GM15510 (cell line): ENCODE data around the gene TEPSIN.

Experiments used
- POLR2A ChIP-seq: IDR thresholded peaks from 3 replicates; pipeline ENCODE4 v1.6.1; 2011; ENCODE audit warnings: borderline replicate concordance; ENCODE audit not compliant: insufficient read length; ENCODE audit errors: extremely low read depth

The TEPSIN gene, protein sequence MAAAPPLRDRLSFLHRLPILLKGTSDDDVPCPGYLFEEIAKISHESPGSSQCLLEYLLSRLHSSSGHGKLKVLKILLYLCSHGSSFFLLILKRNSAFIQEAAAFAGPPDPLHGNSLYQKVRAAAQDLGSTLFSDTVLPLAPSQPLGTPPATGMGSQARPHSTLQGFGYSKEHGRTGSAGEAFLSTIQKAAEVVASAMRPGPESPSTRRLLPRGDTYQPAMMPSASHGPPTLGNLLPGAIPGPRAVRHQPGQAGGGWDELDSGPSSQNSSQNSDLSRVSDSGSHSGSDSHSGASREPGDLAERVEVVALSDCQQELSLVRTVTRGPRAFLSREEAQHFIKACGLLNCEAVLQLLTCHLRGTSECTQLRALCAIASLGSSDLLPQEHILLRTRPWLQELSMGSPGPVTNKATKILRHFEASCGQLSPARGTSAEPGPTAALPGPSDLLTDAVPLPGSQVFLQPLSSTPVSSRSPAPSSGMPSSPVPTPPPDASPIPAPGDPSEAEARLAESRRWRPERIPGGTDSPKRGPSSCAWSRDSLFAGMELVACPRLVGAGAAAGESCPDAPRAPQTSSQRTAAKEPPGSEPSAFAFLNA

DNA sequence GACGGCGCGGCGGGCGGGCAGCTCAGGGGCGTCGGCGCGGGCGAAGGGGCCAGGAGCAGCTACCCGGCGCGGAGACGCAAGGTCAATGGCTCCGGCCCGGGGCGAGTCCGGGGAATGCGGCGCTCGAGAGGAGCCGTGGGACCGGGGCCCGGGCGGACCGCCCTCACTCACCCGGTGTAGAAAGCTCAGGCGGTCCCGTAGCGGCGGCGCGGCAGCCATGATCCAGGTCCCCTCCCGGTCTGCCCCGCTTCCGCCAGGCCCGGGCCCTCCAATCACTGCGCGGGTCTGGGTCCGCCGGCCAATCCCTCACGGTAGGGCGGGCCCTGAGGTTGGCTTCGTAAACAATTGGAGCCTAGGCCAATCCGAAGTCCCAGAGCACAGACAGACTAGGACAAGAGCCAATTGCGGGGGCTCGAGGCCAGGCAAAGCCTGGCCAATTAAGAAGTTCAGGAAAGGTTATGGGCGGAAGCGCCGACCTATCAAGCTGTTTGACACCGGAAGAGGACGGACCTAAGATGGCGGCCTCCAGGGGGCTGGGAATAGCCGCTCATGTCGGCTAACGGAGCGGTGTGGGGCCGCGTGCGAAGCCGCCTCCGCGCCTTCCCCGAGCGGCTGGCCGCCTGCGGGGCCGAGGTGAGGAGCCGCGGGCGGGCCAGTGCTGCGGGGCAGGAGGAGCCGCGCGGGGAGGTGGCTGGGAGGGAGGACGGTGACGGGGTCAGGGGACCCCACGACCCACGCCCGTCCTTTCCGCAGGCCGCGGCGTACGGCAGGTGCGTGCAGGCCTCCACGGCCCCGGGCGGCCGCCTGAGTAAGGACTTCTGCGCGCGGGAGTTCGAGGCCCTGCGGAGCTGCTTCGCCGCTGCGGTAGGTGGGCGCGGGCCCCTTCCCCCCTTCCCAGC lies at the start of gene TEPSIN, which contains the start of gene NDUFAF8:
Gene TEPSIN, minus strand, starts transcription at position 241 of the 899 bp plus-strand sequence. Its CDS starts 22 bp downstream, at position 219.
Gene NDUFAF8, plus strand, starts transcription at position 504 of the 899 bp plus-strand sequence. Its CDS starts 46 bp downstream, at position 550.
- TF ChIP-seq POLR2A: peak; percentile 62

DNA sequence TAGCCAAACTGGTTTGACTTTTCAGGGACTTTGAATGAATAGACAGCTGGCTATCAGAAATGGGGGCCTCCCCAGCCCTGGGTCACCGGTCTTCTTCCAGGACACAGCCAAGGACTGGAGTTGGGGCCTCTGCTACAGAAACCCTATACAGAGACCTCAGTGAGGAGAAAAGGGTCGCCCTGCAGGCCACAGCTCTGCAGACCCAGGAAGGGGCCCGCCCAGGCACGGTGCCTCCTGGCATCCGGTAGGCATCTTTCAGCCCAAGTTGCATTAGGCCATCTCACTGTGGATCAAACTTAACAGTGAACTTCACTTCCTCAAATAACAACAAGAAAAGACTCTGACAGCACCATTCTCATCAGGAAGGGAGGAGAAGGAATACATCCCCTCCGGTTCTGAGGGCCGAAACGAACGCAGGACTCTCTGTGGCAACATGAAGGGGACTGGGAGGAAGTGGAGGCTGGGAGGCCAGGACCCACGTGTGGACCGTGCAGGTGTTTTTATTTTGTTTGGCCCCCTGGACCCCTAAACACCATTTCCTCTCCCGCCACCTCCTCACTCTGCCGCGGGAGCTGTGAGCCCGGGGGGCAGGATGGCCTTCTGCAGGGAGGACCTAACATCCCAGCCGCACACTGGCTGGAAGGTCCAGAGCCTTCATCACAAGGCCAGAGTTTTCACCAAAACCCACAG lies 49.0 kb upstream of the TEPSIN start:
- no peak for TF ChIP-seq POLR2A

DNA sequence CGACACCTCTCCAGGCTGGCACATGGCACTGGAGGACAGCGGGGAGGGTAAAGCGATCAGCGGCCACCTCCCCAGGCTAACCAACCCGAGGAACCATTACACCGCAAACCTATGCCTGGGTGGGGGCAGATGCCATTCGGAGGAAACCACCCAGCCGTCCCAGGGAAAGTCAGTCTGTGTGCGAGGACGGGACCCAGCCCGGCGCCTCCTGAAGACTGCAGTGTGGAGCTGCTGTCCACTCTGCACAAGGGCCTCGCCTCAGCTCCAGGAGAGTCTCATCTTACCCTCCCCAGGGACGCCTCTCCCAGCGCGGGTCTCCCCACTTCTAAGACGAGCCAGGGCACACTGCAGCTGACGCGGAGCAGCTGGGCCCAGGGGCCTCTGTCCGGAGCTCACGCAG lies 48.3 kb upstream of the TEPSIN start:
- TF ChIP-seq POLR2A: no peak

DNA sequence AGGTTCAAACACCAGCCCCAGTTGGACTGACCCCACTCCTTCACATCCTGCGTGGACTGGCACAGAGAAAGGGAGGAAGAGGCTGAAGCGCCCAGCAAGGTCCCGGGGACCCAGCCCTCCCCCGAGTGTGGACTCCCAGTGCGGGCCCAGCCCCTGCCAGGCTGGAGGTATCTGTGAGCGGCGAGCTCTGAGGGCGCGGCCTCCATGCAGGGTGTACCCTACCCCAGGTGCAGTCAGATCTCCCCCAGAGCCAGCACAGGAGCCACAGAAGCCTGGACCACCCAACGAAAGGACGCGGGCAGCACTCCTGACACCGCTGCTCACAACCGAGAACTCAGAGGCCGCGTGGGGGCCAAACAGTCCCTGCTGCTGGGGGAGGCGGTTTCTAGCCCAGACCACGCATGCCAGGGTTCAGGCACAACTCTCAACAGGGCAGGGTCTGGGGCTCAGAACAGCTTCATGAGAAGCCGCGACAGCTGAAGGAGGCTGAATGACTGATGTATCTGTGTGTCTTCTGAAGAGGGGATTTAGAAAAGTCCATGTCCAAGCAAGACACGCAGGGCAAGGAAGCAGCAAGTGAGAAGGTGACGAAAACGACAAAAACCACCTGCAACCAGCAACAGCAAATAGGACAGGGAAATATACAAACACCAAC lies 47.8 kb upstream of the TEPSIN start:
- no peak for TF ChIP-seq POLR2A

DNA sequence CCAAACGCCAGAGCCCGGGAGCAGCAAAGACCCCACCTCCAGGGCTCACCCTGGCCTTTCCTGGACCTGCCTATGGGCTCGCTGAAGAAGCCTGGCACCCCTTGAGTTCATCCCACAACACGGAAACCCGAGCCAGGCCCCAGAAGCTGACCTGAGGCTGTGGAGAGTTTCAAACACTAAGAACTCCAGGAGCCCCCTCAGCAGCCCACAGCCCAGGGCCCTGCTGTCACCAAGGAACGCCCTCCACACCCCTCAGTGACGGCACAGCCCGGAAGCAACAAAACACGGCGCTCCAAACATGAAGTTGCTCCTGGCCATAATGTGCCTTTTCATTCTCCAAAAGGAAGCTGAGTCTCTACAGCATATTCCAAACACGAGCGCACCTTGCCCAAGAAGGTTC lies 47.0 kb upstream of the TEPSIN start:
- no peak for TF ChIP-seq POLR2A

DNA sequence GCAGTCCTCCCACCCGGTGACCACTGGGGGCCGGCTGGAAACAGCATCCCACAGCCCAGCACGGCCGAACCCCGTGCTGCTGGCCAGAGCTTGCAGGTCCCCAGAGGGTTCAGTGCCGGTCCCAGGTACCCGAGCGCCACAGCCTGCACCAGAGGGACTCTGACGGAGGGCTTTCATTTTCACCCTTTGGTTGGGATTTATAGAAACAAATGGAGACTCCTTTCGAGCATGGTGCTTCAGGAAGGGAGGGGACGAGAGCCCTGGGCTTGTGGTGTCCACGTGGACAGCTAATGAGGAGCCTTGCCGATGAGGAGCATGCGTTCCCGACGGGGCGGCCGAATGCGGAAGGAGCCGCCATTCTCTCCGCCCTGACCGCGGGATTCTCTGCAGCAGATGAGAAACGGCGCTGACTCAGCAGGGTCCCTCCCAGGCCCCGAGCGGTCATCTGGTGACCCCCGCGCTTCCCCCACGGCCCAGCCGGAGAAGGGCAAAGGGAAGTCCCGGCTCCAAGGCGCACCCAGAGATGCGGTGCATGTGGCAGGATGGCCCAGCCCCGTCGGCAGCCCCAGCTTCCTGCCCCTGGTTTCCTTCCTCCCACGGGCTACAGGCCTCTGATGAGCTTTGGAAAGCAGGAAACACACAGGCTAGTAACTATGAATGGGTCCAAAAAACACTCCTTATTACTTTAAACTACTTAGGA lies 46.5 kb upstream of the TEPSIN start:
- TF ChIP-seq POLR2A: peak; percentile 45

DNA sequence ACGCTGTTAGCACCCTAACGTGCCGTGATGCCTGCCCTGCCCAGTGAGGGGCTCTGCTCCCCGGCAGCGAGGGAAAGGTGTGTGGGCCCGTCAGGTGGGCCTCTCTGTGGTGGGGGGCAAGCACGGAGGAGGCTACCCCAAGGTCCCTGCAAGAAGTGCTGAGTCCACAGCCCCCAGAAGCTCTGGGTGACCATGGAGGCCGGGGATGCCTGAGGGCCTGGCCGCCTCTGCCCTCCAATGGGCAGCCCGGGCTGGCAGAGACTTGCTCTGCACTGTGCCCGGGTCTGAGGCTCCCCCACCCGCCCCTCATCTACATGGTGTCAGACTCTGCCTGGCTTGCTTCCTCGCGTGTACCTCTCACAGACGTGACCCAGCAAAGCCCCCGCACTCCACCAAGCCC lies 44.0 kb upstream of the TEPSIN start:
- TF ChIP-seq POLR2A: no peak

DNA sequence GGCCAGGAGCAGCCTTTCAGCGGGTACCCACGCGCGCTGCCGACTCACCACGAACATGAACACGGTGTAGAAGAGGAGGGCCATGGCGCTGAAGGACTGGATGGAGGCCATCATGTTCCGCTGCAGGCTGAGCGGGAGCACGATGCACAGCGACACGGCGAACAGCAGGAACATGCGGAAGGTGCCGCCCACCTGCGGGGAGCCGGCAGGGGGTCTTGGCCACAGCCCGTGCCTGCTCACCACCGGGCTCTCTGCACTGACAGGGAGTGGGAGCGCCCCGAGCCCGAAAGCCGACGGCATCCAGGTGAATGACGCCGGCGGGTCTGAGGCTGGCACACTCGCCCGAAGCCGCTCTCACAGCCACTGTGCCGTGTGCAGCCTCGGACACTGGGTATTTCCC lies 43.3 kb upstream of the TEPSIN start:
- no peak for TF ChIP-seq POLR2A

DNA sequence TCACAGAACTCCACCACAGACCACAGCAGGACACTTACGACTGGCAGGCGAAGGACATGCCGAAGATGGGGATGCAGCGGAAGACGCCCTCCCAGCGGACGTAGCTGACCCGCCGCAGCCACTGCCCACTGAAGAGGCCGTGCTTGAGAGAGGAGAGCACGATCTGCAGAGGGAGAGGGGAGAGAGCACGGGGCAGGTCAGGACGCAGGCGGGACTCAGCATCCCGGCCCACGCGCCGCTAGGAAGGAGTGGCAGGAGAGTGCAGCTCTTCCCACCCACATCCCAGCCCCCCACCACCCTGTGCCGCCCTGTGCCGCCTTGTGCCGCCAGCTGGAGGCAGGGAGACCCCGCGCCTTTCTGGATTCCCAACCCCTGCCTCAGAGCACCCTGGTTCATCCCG lies 41.7 kb upstream of the TEPSIN start:
- TF ChIP-seq POLR2A: no peak

DNA sequence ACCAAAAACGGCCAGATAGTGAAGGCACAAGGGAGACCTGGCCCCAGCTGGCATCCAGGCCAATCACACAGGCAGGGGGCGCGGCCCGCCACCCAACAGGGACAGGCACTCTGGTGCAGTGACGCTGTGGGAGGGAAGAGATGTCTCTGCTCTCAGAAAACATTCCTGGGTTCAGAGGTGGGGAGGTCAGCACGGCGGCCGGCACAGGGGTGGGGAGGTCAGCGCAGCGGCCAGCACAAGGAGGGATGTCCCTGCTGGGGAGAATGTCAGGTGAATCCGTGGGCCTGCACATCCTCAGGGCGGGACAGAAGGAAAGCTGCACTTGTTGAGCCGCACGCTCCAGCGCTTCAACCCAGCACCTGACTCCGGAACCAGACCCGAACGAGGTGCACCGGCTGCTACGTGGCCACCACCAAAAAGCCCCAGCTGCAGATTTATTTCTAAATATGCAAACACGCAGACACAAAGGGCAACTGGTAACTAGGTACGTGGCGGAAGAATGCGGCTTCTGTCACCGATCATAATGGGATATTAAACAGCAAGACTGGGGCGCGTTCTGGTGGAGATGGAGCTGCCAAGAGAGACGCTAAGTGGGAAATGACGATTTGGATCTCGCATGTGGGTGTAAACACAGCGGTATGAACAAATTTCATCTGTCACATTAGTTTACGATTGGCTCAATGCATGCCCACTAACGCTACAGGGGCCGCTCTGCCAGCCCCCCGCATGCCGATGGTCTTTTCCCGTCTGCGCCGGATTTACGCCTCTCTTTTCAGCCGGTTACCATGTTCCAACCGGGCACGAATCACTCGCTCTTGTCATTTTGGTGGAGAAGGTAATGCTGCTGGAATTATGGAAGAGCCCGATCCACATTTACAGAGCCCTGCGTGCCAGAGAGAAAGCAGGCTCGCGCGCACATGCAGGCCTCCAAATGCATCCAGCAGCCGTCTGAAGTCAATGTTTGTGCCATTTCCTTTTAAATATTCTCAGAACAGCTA lies 40.7 kb upstream of the TEPSIN start:
- no peak for TF ChIP-seq POLR2A

DNA sequence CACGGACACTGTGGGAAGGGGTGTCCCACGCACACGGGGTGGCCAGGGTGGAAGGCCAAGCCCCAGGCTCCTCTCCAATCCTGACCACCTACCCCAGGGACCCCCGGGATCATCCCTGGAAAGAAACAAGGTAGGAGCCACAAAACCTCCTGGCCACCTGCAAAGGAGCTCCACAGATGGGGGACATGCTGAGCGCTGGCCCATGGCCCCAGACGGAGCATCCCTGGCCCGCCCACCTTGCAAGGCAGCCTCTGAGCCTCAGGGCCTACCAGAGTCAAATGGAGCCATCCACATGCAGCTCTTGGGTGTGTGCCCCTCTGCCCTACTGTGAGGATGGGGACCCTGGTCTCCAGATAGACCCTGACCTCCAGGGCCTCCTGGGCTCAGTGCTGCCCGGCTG lies 40.0 kb upstream of the TEPSIN start:
- no peak for TF ChIP-seq POLR2A
